H1 (cell line): ENCODE data around the gene PXN. TPM values are rescaled to one million over a fixed set of nuclear protein-coding genes. Genes with fewer than 3 reads are reported as not detected.

Experiments used
- BRCA1 ChIP-seq: IDR thresholded peaks from 2 replicates; pipeline ENCODE4 v1.6.1; 2012; ENCODE audit warnings: low read depth, low read length, improper control_type of control experiment
- CEBPB ChIP-seq: IDR thresholded peaks from 2 replicates; pipeline ENCODE4 v1.6.1; 2012; ENCODE audit warnings: low read depth, low read length
- EP300 ChIP-seq, 2 experiments: IDR thresholded peaks; 1 replicate in 1 of 2; 2 replicates in 1 of 2; pipeline ENCODE4 v1.6.1; 2011 to 2012; ENCODE audit warnings: low read depth in 2 of 2, low read length in 2 of 2, mild to moderate bottlenecking in 2 of 2, borderline replicate concordance in 1 of 2, inconsistent platforms in 1 of 2, moderate library complexity in 1 of 2
- EZH2 ChIP-seq: fragments of 200-600 bp; sonication (generic); IDR thresholded peaks from 2 replicates; pipeline ENCODE4 v1.7.1; 2012; ENCODE audit warnings: low read depth, mild to moderate bottlenecking, moderate library complexity, low read length, inconsistent platforms; ENCODE audit not compliant: severe bottlenecking
- GTF2F1 ChIP-seq: IDR thresholded peaks from 2 replicates; pipeline ENCODE4 v1.6.1; 2012; ENCODE audit warnings: low read depth, low read length, improper control_type of control experiment, borderline replicate concordance
- JUN ChIP-seq: IDR thresholded peaks from 2 replicates; pipeline ENCODE4 v1.6.1; 2011; ENCODE audit warnings: low read depth, mild to moderate bottlenecking, improper control_type of control experiment, low read length
- MAFK ChIP-seq: IDR thresholded peaks from 2 replicates; pipeline ENCODE4 v1.6.1; 2012; ENCODE audit warnings: low read depth, mild to moderate bottlenecking, improper control_type of control experiment, low read length
- NANOG ChIP-seq: IDR thresholded peaks from 2 replicates; pipeline ENCODE4 v1.6.1; 2011; ENCODE audit warnings: low read length, low read depth, mild to moderate bottlenecking, inconsistent platforms; ENCODE audit not compliant: insufficient read depth, poor library complexity, severe bottlenecking
- PHF8 ChIP-seq: fragments of 200-600 bp; sonication (generic); conservative IDR thresholded peaks from 2 replicates; pipeline ENCODE4 v1.7.1; 2012; ENCODE audit warnings: low read depth, mild to moderate bottlenecking, inconsistent platforms, low read length, moderate library complexity
- POU5F1 ChIP-seq: IDR thresholded peaks from 2 replicates; pipeline ENCODE4 v1.6.1; 2011; ENCODE audit warnings: low read depth, mild to moderate bottlenecking, low read length, moderate library complexity
- SIX5 ChIP-seq: IDR thresholded peaks from 2 replicates; pipeline ENCODE4 v1.6.1; 2011; ENCODE audit warnings: mild to moderate bottlenecking, low read depth, low read length
- SP2 ChIP-seq: IDR thresholded peaks from 2 replicates; pipeline ENCODE4 v1.6.1; 2012; ENCODE audit warnings: mild to moderate bottlenecking, low read length, inconsistent platforms
- TAF1 ChIP-seq: IDR thresholded peaks from 2 replicates; pipeline ENCODE4 v1.6.1; 2011; ENCODE audit warnings: mild to moderate bottlenecking, low read depth, low read length
- TBP ChIP-seq: IDR thresholded peaks from 2 replicates; pipeline ENCODE4 v1.6.1; 2011; ENCODE audit warnings: low read depth, low read length, improper control_type of control experiment
- TCF12 ChIP-seq: IDR thresholded peaks from 2 replicates; pipeline ENCODE4 v1.6.1; 2011; ENCODE audit warnings: low read depth, mild to moderate bottlenecking, low read length
- TEAD4 ChIP-seq: IDR thresholded peaks from 2 replicates; pipeline ENCODE4 v1.6.1; 2012; ENCODE audit warnings: low read depth, low read length, inconsistent platforms, mixed read lengths
- YY1 ChIP-seq: IDR thresholded peaks from 2 replicates; pipeline ENCODE4 v1.6.1; 2011; ENCODE audit warnings: low read depth, mild to moderate bottlenecking, low read length
- ZNF274 ChIP-seq: IDR thresholded peaks from 2 replicates; pipeline ENCODE4 v1.7.0; 2012; ENCODE audit warnings: low read length, borderline replicate concordance; ENCODE audit errors: extremely low read depth
- polyA plus RNA-seq, 7 experiments: library from polyadenylated mRNA; depleted of rRNA in 3 of 7; stranded (reverse) in 5 of 7; unstranded in 2 of 7; fragments of >200 nt in 5 of 7; fragments of 200-250 nt in 2 of 7; gene quantifications; 1 replicate in 5 of 7; 2 replicates in 1 of 7; 4 replicates in 1 of 7; pipeline versions ENCODE4 v1.2.1 to v1.2.3, GENCODE V29; 2011 to 2013; ENCODE audit warnings: missing spikeins in 2 of 7, mixed read lengths in 2 of 7
- total RNA-seq: library from RNA; stranded (reverse); fragmentation: NEBNext Ultra II Directional; extraction: Animal tissue kit (Norgen Biotek cat#: 25700); gene quantifications from 2 replicates; pipeline ENCODE4 v1.2.1, GENCODE V29; 2021
- TF ChIP-seq, protein P1 (sequence below), 3 experiments: IDR thresholded peaks; 1 replicate in 2 of 3; 2 replicates in 1 of 3; pipeline versions ENCODE4 v1.5.1 to v1.6.1; 2011; ENCODE audit warnings: low read length in 3 of 3, mild to moderate bottlenecking in 3 of 3, inconsistent platforms in 2 of 3, low read depth in 1 of 3, moderate library complexity in 1 of 3; ENCODE audit not compliant: insufficient read depth in 1 of 3; ENCODE audit errors: control extremely low read depth in 1 of 3
- TF ChIP-seq, protein P2 (sequence below): IDR thresholded peaks from 2 replicates; pipeline ENCODE4 v1.6.1; 2012; ENCODE audit warnings: inconsistent platforms

The PXN gene
- total and polyA plus RNA-seq, 2 of the 8 experiments (the other 6 are each of a cell fraction or from before 2014, with no cell fraction given): 51.0 to 105 TPM

DNA sequence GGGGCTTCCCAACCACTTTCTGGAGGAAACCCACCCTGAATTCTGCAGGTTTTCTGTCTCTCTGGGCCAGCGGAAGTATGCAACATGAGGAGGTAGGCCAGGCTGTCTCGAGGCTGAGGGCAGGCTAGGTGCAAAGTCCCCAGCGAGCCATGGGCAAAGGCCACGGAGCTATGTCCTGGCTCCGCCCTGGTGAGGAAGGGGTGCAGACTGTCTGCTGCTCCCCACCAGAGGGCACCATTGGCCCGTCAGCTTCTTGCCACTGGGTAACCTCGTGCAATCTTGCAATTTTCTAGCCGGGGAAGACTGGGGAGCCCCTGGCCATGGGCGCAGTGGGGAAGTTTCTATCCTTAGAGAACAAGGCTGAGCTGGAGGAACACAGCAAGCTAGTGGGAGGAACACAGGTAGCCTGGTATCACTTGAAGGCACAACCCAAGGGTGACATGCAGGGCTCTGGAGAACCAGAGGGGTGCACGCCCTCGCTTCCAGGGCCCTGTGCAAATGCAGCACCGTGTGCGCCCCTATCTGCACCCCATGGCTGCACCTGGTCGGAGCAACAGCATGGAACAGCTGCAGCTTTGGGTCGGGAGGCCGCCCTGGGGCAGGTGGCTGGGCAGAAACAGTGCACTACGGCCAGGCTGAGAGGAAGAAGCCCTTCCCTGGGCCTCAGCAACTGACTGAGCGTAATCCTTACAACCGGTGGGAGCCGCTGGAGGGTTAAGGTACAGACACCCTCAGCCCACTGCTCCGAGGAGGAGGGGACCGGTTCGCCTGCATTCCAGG, 37.0 kb downstream of the PXN start (continued):
- peak; percentile 68 for TF ChIP-seq TBP
- 0 out of 2 replicates have a peak, but pooled peaks have one; percentile 5 for TF ChIP-seq BRCA1
- no peak for TF ChIP-seq YY1
- no peak for TF ChIP-seq SP2
- no peak for TF ChIP-seq POU5F1
- peak; percentile 40 for TF ChIP-seq CEBPB
- TF ChIP-seq NANOG: peak; percentile 77
- peak in 1 of 2 experiments; percentile 97; a peak in 1 of 3 replicates for TF ChIP-seq EP300 (IDR thresholded peaks at IDR 0.05; ENCODE audit: borderline replicate concordance in 1 of 2, low read depth in 2 of 2, low read length in 2 of 2)
- TF ChIP-seq, protein P1, sequence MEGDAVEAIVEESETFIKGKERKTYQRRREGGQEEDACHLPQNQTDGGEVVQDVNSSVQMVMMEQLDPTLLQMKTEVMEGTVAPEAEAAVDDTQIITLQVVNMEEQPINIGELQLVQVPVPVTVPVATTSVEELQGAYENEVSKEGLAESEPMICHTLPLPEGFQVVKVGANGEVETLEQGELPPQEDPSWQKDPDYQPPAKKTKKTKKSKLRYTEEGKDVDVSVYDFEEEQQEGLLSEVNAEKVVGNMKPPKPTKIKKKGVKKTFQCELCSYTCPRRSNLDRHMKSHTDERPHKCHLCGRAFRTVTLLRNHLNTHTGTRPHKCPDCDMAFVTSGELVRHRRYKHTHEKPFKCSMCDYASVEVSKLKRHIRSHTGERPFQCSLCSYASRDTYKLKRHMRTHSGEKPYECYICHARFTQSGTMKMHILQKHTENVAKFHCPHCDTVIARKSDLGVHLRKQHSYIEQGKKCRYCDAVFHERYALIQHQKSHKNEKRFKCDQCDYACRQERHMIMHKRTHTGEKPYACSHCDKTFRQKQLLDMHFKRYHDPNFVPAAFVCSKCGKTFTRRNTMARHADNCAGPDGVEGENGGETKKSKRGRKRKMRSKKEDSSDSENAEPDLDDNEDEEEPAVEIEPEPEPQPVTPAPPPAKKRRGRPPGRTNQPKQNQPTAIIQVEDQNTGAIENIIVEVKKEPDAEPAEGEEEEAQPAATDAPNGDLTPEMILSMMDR (IDR thresholded peaks at IDR 0.05; ENCODE audit: control extremely low read depth in 1 of 3, insufficient read depth in 1 of 3, low read depth in 1 of 3, low read length in 3 of 3): peak in 2 of 3 experiments; percentile 92 to 99; a peak in 3 of 4 replicates
- TF ChIP-seq PHF8: no peak
- TF ChIP-seq TEAD4: peak; percentile 41
- TF ChIP-seq, protein P2, sequence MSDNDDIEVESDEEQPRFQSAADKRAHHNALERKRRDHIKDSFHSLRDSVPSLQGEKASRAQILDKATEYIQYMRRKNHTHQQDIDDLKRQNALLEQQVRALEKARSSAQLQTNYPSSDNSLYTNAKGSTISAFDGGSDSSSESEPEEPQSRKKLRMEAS: peak; percentile 87
- no peak for TF ChIP-seq SIX5
- TF ChIP-seq MAFK: peak; percentile 21; the same call in 1 of the 2 replicates
- TF ChIP-seq TAF1: peak; percentile 67
- TF ChIP-seq TCF12: peak; percentile 99; the same call in 1 of the 2 replicates
- no peak for TF ChIP-seq ZNF274
- no peak for TF ChIP-seq EZH2
- no peak for TF ChIP-seq JUN
- peak; percentile 58; the same call in 1 of the 2 replicates for TF ChIP-seq GTF2F1
